Fibroblast of lung (primary cell): Measurements from ENCODE around the gene AAMP. TPM values are rescaled to one million over a fixed set of nuclear protein-coding genes. Genes with fewer than 3 reads are reported as not detected.

Experiments used
- DNase-seq, 2 donors: peaks; one replicate each; pipeline versions ENCODE4 v3.0.0 to v3.0.0-alpha.2; 2010; ENCODE audit warnings: low read depth in 2 of 2
- H2AFZ ChIP-seq: 2 replicates; pipeline ENCODE4 v1.5.1; 2012; ENCODE audit warnings: low read length, control low read depth, inconsistent platforms
- H3K27ac ChIP-seq: 2 replicates; pipeline ENCODE4 v1.5.1; 2011; ENCODE audit warnings: low read length, control low read depth; ENCODE audit not compliant: insufficient read depth
- H3K27me3 ChIP-seq: 2 replicates; pipeline ENCODE4 v1.5.1; 2011; ENCODE audit warnings: mild to moderate bottlenecking, low read length; ENCODE audit not compliant: control insufficient read depth, insufficient read depth
- H3K36me3 ChIP-seq: 2 replicates; pipeline ENCODE4 v1.5.1; 2011; ENCODE audit warnings: low read length; ENCODE audit not compliant: control insufficient read depth, insufficient read depth
- H3K4me1 ChIP-seq: 2 replicates; pipeline ENCODE4 v1.5.1; 2011; ENCODE audit warnings: low read length; ENCODE audit not compliant: control insufficient read depth, insufficient read depth; ENCODE audit errors: extremely low read depth
- H3K4me2 ChIP-seq: 2 replicates; pipeline ENCODE4 v1.5.1; 2011; ENCODE audit warnings: low read length, control low read depth; ENCODE audit not compliant: insufficient read depth; ENCODE audit errors: extremely low read depth
- H3K4me3 ChIP-seq, 4 experiments: fragments of 200-600 bp in 1 of 4; sonication (generic) in 1 of 4; replicated peaks in 1 of 4; 2 replicates each; pipeline ENCODE4 v1.5.1; 2011 to 2016; ENCODE audit warnings: low read length in 4 of 4, low read depth in 3 of 4, mild to moderate bottlenecking in 3 of 4, control low read depth in 2 of 4, inconsistent platforms in 1 of 4, mixed read lengths in 1 of 4; ENCODE audit not compliant: insufficient read depth in 1 of 4; ENCODE audit errors: control extremely low read depth in 1 of 4
- H3K79me2 ChIP-seq: 2 replicates; pipeline ENCODE4 v1.5.1; 2012; ENCODE audit warnings: mild to moderate bottlenecking, low read length, inconsistent platforms; ENCODE audit not compliant: control insufficient read depth, insufficient read depth
- H3K9ac ChIP-seq: 2 replicates; pipeline ENCODE4 v1.5.1; 2011; ENCODE audit warnings: mild to moderate bottlenecking, low read length, control low read depth; ENCODE audit not compliant: insufficient read depth
- H3K9me3 ChIP-seq: 2 replicates; pipeline ENCODE4 v1.5.1; 2012; ENCODE audit warnings: low read depth, low read length; ENCODE audit not compliant: control insufficient read depth, insufficient read depth
- H4K20me1 ChIP-seq: 2 replicates; pipeline ENCODE4 v1.5.1; 2011; ENCODE audit warnings: low read length; ENCODE audit not compliant: control insufficient read depth, insufficient read depth; ENCODE audit errors: extremely low read depth
- CTCF ChIP-seq, 2 donors: IDR thresholded peaks in 1 of 2; conservative IDR thresholded peaks in 1 of 2; 1 replicate in 1 of 2; 2 replicates in 1 of 2; pipeline ENCODE4 v1.5.1; 2011 to 2012; ENCODE audit warnings: low read length in 2 of 2, control low read depth in 1 of 2, inconsistent platforms in 1 of 2, low read depth in 1 of 2, mild to moderate bottlenecking in 1 of 2
- EZH2 ChIP-seq: IDR thresholded peaks from 2 replicates; pipeline ENCODE4 v1.5.1; 2012; ENCODE audit warnings: low read length, control low read depth, mild to moderate bottlenecking; ENCODE audit errors: missing control alignments
- polyA plus RNA-seq, 2 donors: library from polyadenylated mRNA; depleted of rRNA in 1 of 2; stranded (reverse) in 1 of 2; unstranded in 1 of 2; fragments of >200 nt; gene quantifications; 2 replicates each; pipeline ENCODE4 v1.2.1, GENCODE V29; 2011 to 2012; ENCODE audit warnings: missing spikeins in 1 of 2
- total RNA-seq: library from RNA; depleted of rRNA; stranded (reverse); fragments of >200 nt; gene quantifications from 2 replicates; pipeline ENCODE4 v1.2.1, GENCODE V29; 2014

The AAMP gene
- total and polyA plus RNA-seq, 2 donors (not counting 1 experiment from before 2014, with no cell fraction given), result 53.1 to 110 TPM

- Histone ChIP-seq H3K79me2 (peaks cover 58% of the 10 kb centered on the region), H3K4me1 (peaks cover 32% of the 10 kb centered on the region), H3K9ac (no peak overlapping the region), H2AFZ (no peak overlapping the region), H3K27ac (no peak overlapping the region), H4K20me1 (no peaks in the 10 kb centered on the region), H3K9me3 (no peaks in the 10 kb centered on the region), H3K4me2 (no peak overlapping the region), H3K36me3 (peaks cover 39% of the 10 kb centered on the region), H3K27me3 (no peaks in the 10 kb centered on the region), H3K4me3 (no peak overlapping the region)
- DNase-seq, result no peak
- no peak for TF ChIP-seq EZH2
- TF ChIP-seq CTCF (conservative IDR thresholded peaks at IDR 0.05 in 1 of 2, IDR thresholded peaks at IDR 0.05 in 1 of 2; ENCODE audit: low read depth in 1 of 2, low read length in 2 of 2), result no peak
These were observed 10.4 kb upstream of the AAMP start for GRCh38 chr2:218280260-218280870.

GRCh38 chr2:218278531-218279360, 8.8 kb upstream of the AAMP start:
- Histone ChIP-seq H3K4me1 (peaks cover 19% of the 10 kb centered on the region), H3K79me2 (peaks cover 42% of the 10 kb centered on the region), H3K9ac (no peak overlapping the region), H2AFZ (no peak overlapping the region), H3K27me3 (no peaks in the 10 kb centered on the region), H3K4me3 (no peak overlapping the region), H3K36me3 (peaks cover 45% of the 10 kb centered on the region), H3K4me2 (no peak overlapping the region), H3K27ac (no peak overlapping the region), H3K9me3 (no peaks in the 10 kb centered on the region), H4K20me1 (no peaks in the 10 kb centered on the region)
- TF ChIP-seq EZH2, result no peak
- no peak for TF ChIP-seq CTCF (conservative IDR thresholded peaks at IDR 0.05 in 1 of 2, IDR thresholded peaks at IDR 0.05 in 1 of 2; ENCODE audit: low read depth in 1 of 2, low read length in 2 of 2)
- DNase-seq, result no peak

- Histone ChIP-seq H3K4me2 (no peak overlapping the region), H3K36me3 (peaks cover 46% of the 10 kb centered on the region), H3K27me3 (no peaks in the 10 kb centered on the region), H3K9me3 (no peaks in the 10 kb centered on the region), H2AFZ (no peak overlapping the region), H3K4me3 (no peak overlapping the region), H3K9ac (no peak overlapping the region), H3K27ac (no peak overlapping the region), H3K4me1 (peaks cover 15% of the 10 kb centered on the region), H4K20me1 (no peaks in the 10 kb centered on the region), H3K79me2 (peaks cover 34% of the 10 kb centered on the region)
- DNase-seq, result no peak
- no peak for TF ChIP-seq CTCF (conservative IDR thresholded peaks at IDR 0.05 in 1 of 2, IDR thresholded peaks at IDR 0.05 in 1 of 2; ENCODE audit: low read depth in 1 of 2, low read length in 2 of 2)
- no peak for TF ChIP-seq EZH2
These were observed 8.0 kb upstream of the AAMP start for GRCh38 chr2:218277921-218278320.
